Measurements from ENCODE around the gene PRKCH.
"Not testable (repeated sequence)": the region's sequence is repeated elsewhere in the genome, so short reads cannot be mapped to it uniquely, and the experiment has no call there.

PRKCH gene

DNA sequence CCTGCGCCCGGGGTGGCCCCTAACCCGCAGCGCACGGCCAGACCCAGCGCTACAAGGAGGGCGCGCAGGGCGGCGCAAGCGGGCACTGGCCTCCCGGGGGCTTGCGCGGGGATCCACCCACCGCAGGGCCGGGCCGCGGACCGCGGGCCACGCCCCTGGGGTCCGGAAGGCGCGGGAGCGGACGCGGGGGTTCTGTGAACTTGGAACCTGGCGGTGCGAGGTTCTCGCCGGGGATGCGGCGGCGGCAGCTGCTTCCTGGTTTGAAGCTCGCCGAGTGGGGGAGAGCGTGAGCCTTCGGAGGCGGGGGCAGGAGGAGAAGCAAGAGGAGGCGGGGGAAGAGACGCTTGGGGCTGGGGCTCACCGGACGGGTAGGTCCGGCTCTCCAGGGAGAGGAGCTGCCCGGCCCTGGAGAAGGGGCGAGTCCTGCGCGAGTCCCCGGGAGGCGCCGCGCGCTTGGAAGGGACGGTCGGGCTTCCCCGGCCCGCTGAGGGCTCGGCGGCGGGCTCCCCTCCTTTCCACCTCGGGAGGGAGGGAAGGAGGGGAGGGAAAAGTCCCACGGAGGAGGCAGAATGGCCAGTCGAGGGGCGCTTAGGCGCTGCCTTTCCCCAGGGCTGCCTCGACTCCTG is at the start of gene PRKCH:
TSS of gene PRKCH (plus strand) at position 195 of the 626 bp plus-strand sequence. CDS start 523 bp downstream, outside the sequence.
- peak; percentile 15 for DNase-seq

DNA sequence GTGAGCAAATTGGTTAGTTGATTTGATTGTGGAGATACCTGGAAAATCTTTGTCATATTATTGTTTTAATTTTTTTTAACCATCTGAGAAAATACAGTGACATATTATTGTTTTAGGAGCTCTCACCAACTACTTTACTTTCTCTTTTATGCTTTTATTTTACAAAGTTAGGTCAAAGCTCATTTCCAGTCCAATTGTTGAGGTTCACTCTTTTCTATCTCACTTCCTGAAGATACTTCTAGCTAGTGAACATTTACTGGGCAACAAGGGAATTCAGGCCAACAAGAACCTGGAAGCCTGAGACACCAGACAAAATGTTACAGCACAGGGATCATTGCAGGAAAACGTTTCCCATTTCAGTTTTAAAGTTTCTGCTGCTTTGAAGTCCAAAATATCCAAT is 44.1 kb upstream of the PRKCH start:
- no peak for DNase-seq

DNA sequence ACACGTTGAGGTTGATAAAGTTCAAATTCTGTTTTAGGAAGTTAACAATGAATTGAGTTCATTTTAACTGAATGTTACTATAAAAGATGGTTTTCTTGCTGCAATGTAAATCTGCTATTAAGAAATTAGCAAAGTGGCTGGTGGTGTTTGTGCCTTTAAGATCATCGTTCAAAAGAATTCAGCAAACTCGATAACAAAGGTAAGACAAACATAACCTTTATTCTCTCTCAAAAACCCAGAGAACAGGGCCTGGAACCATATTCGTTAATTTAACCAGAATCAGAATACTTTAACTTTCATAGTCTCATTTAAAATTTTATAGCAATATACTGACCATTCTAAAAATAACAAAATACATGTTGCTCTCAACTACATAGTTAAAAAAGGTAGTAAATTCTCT is 43.6 kb upstream of the PRKCH start:
- no peak for DNase-seq

DNA sequence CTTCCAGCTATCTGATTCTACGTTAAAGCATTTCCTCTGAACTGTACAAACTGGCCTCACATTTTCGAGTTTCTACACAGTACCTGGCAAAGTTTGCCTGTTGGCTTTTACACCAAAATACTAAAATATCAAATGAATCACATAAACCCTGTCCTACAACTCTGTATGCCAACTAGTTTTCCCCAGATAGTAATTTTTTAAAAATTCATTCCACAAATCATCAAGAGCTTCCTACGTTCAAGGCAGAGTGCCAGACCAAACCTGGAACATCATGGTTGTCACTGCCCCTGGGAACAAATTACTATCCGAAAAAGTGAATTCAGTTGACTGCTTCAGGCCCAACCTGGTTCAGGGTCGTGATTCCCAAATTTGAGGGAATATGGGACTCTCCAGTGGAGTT is 42.3 kb upstream of the PRKCH start:
- DNase-seq = no peak

DNA sequence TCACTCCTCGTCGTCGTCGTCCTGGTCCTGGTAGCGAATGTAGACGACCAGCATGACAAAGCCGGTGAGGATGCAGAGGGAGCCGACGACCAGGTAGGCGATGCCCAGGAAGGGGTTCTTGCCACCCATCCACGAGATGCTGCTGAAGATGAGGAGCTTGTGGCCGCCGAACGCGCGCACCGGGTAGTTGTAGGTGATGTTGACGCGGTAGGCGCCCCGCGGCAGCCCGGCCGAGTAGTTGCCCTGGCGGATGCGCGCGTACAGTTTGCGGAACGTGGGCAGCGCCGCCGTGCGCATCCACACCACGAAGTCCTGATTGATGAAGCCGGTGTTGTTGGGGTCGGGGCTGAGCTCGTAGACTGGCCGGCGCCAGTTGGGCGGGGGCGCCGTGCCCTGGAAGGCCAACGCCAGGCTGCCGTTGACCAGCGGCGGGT is 41.3 kb upstream of the PRKCH start:
- no peak for DNase-seq

DNA sequence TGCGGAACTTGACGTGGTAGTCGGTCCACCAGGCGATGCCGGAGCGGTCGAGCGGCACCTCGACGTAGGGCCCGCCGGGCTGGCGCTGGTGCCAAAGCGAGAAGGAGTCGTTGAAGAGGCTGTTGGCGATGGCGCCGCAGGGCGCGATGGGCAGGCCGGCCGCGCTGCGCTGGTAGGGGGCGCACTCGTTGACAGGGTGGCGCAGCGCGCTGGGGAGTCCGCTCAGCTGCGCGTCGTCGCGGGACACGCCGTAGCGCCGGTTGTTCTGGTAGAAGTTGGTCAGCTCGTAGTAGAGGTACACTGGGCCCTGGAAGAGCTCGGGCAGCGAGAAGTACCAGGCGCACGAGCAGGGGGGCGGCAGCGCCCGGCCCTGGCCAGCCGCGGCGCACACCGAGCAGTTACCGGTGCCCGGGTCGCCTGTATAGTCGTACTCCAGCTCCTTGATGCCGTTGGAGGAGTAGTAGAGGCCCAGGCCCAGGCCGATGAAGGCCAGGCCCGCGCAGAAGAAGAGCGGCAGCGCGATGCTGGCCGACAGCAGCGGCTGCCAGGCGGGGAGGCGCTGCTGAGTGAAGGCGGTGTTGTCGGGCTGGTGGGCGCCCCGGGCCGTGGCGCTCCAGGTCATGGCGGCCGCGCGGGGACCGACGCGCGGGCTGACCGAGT is 40.7 kb upstream of the PRKCH start:
- DNase-seq = no peak

DNA sequence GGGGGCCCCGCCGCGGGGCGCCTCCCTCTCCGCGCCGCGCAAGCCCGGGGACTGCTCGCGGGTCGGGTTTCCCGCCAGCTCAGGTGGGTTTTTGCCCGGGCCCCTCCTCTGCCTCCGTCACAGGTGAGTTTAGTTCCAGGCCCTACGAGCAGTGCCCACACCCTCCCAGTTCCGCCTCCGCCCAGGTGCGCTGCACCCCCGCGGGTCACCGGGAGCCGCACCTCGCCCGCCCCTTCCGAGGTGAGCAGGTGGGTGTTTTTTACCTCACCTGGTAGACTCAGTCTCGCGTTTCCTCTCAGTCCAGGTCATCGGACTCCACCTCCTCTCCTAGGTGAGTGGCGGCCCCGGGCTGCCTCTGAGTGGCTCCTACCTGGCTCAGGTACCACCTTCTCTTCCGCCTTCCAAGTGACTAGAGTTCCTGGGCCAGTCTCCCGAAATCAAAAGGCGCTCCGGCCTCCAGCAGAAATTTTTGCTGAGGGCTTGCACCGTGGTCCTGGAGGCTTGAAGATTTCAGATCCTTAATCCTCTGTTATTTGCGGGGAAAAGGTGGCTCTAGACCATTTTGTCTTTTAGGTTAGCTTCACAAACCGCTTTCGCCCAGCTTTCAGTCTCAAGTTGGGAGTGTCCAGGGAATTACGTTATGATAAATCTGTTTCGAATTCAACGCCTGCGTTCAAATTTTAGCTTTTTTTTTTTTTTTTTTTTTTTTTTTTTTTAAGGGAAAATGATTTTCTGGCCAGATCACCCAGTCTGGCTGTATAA is 40.0 kb upstream of the PRKCH start, which contains the start of gene TMEM30B:
TSS of gene TMEM30B (minus strand) at position 153 of the 762 bp plus-strand sequence. CDS start 191 bp downstream, outside the sequence.
- DNase-seq = no peak

DNA sequence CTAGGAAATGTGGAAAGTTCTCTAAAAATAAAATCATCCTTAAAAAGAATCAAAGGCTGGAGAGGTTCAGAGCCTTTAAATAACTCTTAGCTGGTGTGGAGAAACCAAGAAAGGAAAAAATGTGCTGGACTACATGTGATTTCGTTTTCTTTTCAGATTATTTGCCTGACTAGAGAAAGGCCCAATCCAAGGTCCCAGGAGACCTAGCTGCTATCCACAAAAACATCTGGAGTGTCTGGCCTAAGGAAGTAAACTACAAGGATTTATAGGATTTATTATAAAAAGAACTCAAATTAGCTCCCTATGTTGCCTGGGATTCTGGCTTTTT is 39.5 kb upstream of the PRKCH start:
- no peak for DNase-seq

DNA sequence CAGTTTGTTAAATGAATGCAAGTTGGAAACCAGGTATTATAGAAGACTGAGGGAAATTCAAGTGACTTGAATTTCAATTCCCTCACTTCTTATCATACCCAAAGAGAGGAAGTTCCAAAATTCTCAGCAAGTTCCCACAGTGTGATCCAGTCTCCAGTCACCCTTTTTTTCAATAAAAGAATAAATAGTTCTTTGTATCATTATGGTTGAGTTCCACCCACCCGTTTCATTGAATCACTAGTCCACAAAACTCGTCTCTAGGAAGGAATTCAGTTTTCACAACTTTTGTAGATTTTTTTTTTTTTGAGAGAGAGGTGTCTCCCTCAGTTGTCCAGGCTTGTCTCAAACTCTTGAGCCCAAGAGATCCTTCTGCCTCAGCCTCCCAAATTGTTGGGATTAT is 38.6 kb upstream of the PRKCH start:
- no peak for DNase-seq

DNA sequence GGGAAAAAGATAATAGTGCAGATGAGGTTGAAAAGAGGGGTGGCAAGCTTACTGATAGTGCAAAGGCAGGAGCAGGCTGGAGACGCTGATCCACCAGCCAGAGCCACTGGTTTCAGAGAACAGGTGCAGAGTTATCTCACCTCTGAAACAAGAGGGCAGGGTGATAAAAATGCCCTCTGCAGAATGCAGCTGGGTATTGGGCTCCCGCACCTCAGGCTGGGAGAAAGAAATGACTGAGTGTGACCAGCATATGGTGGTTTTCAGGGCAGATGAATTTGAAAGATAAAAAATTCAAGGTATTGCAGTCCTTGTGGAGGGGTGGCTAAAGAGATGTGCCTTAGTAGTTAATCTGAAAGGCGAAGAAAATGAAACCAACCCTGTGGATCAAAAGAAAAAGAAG is 37.4 kb upstream of the PRKCH start:
- no peak for DNase-seq

DNA sequence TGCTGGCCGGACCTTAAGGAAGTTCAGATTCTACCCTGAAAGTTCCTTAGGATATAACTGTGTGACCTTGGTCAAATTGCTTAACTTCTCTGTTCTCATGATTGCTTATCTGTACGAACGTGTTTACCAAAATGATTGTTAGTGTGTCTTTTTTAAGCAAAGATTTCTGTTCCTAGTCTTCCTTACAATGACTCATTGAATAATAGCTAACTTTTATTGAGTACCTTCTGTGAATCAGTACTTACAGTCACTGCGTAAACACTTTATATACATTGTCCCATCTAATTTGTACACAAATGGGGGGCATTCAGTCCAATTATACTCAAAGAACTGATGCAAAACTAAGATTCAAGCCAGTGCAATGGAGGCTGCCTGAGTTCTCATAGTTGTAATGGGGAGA is 36.0 kb upstream of the PRKCH start:
- DNase-seq = no peak

DNA sequence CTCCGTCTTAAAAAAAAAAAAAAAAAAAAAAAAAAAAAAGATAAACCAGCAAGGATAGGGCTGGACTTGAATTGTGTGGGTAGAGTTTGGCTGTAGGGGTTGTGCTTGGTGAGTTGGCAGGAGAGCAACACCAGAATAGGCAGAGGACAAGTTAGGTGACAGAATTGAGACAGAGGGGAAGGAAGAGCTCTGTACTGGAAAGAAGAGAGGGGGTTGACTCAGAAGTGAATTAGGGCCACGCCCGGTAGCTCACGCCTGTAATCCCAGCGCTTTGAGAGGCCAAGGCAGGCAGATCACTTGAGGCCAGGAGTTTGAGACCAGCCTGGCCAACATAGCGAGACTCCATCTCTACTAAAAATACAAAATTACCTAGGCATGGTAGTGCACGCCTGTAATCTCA is 34.2 kb upstream of the PRKCH start:
- DNase-seq = no peak

DNA sequence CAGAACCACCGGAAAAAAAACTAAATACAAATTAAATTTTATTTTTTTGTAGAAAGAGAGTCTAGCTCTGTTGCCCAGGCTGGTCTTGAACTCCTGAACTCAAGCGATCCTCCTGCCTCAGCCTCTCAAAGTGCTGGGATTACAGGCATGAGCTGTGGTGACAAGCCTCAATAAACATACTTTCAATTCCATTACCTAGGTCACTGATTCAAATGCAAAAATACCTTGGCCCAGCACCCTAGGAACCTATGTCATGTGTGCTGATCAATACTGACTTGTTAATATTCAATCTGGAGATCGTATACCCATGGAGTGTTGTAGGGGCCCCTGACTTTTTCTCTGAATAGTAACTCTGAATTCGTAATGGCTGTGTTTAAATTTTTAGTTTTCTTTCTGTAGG is 33.2 kb upstream of the PRKCH start:
- no peak for DNase-seq

DNA sequence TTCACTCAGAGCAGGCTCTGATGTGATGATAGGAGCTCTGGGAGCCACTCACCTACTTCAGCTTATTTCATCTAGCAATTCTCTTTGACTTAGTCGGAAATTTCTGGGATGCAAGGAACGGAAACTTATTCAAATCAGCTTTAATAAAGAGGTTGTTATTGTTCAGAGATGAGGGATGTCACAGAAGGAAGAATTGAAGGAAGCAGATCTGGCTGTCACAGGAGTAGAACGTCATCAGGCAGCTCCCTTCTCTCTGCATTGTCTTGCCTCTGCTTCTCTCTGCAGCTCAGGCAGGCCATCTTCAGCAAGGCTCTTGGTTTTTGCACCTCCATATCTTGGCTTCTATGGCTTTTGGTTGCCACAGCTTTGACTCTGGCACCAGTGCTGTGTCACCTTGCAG is 32.7 kb upstream of the PRKCH start:
- DNase-seq = no peak

DNA sequence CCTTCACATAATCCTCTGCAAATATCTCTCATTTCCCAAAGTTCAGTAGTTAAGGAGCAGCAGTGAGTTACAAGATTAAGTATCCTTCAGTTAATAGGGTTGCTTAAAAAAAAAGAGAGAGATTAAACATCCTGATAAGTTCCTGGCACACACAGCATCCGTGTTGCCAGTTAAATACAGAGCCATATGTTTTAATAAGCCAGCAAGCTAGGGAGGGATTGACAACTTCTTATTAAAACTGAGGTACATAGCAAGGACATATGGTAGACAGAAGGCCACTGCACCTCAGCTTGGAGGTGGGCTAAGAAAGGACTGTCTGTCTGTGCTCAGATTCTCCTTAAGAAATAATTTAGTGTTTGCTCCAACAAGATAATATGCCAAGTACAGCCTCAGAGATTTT is 30.7 kb upstream of the PRKCH start:
- DNase-seq = no peak

DNA sequence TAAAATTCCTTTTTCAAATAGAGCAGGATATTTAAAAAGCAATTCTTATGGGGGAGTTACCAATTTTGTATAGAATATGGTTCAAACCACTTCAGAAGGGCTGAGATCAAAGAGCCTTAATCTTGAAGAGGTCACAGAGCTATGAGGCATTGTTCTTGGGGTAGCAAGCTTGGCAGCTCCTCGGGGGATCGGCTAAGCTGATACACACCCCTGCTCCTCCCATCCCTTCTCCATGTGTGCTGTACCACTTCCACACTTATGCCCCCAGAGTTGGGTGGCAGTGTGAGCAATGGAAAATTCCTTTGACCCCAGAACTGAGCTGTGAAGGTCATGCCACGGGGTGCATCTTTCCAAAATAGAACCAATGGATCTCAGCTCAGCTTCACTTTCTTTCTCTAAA is 25.2 kb upstream of the PRKCH start:
- no peak for DNase-seq

DNA sequence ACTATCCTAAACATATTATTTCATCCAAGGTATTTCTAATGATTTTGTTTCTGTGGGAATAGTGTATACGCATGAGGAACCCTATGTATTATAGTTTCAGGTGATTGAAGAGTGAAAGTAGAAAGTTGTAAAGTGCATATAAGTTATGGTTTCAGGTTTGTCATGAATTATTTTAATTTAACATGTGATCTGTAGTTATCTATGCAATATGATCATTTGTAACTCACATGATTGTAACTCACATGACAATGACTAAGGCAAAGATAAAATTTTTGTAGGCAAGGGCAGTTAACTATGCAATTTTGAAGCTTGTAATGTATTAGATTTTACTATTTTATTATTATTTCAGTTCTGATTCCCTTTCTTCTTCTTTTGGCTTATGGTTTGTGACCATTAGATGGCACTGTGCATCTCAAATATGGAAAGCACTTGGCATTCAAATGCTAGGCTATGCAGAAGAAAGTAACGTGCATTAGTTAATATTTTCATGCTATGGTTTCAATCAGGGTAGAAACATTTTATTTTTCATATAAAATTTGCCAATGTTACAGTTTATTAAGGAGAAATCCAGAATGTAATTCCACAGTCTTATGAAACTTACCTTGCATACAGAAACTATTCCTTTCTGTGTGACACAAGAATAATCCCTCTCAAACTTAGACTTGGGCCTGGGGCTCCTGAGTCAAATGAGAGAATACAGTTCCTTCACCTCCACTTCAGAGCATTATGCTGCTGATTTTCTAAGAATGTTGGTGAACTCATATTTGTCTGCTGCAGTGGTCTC is 24.5 kb upstream of the PRKCH start:
- no peak for DNase-seq

DNA sequence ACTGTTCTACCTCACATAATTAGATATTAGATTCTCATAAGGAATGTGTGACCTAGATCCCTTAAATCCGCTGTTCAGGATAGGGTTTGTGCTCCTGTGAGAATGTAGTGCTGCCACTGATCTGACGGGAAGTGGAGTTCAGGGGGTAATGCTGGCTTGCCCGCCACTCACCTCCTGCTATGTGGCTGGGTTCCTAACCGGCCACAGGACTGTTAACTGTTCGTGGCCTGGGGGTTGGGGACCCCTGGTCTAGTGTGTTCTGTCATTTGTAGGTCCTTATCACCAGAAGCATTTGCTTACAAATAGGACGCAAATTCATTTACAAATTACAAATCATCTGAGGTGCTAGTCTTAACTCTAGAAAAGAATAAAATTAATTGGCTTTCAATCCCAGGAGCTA is 23.8 kb upstream of the PRKCH start:
- DNase-seq = no peak

DNA sequence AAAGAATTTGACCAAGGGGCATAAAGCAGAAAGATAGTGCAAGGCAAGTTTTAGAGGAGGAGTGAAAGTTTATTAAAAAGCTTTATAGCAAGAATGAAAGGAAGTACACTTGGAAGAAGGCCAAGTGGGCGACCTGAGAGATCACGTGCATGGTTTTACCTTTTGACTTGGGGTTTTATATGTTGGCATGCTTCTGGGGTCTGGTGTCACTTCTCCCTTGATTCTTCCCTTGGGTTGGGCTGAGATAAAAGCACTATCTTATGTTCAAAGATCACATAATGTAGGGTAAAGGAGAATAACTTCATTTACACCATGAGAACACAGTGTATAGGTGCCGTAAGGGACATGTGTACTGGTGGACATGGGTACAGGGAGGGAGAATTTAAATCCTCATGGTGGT is 22.6 kb upstream of the PRKCH start:
- DNase-seq = no peak

DNA sequence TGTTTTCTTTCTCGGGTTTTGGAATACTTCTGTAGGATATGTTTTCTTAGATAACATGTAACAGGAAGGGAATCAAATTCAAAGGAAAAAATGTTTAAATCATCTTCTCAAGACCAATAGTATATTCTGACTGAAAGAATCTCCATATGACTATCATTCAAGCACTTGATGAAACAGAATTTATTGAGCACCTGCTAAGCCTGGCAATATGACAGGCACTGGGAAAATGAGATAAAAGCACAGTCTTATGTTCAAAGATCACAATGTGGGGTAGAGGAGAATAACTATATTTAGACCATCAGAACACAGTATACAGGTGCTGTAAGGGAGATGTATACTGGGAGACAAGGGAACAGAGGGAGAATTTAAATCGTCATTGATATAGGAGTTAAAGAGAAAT is 21.2 kb upstream of the PRKCH start:
- no peak for DNase-seq

DNA sequence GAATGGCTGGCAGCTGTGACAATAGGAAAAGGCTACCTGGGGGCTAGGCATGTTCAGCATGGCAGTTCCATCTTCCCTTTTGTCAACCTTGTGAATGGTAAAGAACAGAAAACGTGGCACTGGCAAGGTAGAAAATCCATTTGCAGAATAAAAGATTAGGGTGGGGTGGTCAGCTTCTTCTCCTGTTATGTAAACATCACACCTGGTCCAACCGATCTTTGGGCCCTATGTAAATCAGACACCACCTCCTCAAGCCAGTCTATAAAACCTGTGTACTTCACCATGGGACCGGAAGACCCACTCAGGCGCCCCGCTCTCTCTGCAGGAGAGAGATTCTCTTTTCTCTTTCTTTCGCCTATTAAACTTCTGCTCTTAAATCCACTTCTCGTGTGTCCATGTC is 20.6 kb upstream of the PRKCH start:
- no peak for DNase-seq

DNA sequence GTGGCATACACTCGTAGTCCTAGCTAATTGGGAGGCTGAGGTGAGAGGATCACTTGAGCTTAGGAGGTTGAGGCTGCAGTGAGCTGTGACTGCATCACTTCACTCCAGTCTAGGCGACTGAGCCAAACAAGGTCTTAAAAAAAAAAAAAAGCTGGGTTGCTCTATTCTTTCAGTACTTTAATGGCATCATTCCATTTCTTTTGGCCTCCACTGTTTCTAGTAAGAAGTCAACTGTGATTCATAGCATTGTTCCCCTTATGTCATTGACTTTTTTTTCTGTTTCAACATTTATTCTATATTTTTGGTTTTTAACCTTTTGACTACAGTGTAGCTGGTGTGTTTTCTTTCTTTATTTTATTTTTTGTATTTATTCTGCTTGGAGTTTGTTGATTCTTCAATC is 16.7 kb upstream of the PRKCH start:
- no peak for DNase-seq

DNA sequence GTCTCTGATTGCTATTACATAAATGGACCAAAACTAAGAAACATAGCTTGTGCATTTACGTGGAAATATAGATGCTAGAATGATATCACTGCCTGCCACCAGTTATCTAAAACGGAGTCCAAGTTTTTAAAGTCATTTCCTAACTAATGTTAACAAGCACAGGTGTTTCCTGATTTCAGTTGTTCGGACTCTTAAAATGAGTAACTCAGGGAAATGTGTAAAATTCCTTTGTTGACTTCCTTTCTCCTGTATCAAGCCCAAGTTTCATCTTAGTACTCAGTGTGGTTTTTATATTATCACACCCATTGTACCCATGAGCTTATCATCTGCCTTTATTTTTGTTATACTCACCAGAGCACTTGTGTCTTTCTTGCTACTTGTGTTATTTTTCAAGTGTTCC is 13.2 kb upstream of the PRKCH start:
- no peak for DNase-seq

DNA sequence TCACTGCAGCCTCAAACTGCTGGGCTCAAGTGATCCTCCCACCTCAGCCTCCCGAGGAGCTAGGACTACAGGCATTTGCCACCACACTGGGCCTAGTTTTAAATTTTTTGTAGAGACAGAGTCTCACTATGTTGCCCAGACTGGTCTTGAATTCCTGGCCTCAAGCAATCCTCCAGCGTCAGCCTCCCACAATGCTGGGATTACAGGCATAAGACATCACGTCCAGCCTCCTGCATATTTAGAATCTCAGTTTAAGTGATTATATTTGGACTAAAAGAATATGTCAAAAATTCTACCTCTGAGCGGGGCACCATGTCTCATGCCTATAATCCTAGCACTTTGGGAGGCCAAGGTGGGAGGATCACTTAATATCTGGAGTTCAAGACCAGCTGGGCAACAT is 12.7 kb upstream of the PRKCH start:
- DNase-seq = not testable (repeated sequence)
